ENCODE results near the gene THAP4.

The THAP4 gene

GRCh38 chr2:241613017-241613780 lies 23.8 kb downstream of the THAP4 start:
- Histone ChIP-seq H3K27me3 (replicated peaks; ENCODE audit: insufficient read depth, low read length) (no peaks in the 10 kb centered on the region), H3K4me2 (ENCODE audit: low read depth, low read length) (no peak overlapping the region), H3K4me1 (ENCODE audit: low read length) (no peaks in the 10 kb centered on the region), H3K4me3 (ENCODE audit: low read length) (no peak overlapping the region), H3F3A (ENCODE audit: insufficient read depth, low read length) (no peaks in the 10 kb centered on the region), H2AFZ (ENCODE audit: low read length) (no peak overlapping the region), H3K9me2 (replicated peaks; ENCODE audit: insufficient read depth, low read length) (no peaks in the 10 kb centered on the region), H3K9me3 (replicated peaks; ENCODE audit: insufficient read depth, low read length) (no peaks in the 10 kb centered on the region), H3K79me2 (ENCODE audit: low read length) (peaks cover 33% of the 10 kb centered on the region), H3K36me3 (replicated peaks; ENCODE audit: insufficient read depth, low read length) (no peaks in the 10 kb centered on the region), H4K20me1 (ENCODE audit: insufficient read depth, low read length) (no peaks in the 10 kb centered on the region), H3K27ac (ENCODE audit: low read length) (no peak overlapping the region), H3K9ac (ENCODE audit: low read length) (no peak overlapping the region)
- no peak for DNase-seq
- TF ChIP-seq CTCF (IDR thresholded peaks at IDR 0.05; ENCODE audit: low read length), result no peak

- H3K4me3 ChIP-seq (ENCODE audit: low read length), result no peak overlapping the region
- no peaks in the 10 kb centered on the region for H3K9me2 ChIP-seq (replicated peaks; ENCODE audit: insufficient read depth, low read length)
- TF ChIP-seq EZH2 (optimal IDR thresholded peaks at IDR 0.05; ENCODE audit: low read depth, low read length) (no peak), CTCF (IDR thresholded peaks at IDR 0.05; ENCODE audit: low read length) (no peak), EZH2phosphoT487 (IDR thresholded peaks at IDR 0.05; ENCODE audit: low read length) (no peak)
- H4K20me1 ChIP-seq (ENCODE audit: insufficient read depth, low read length), result no peaks in the 10 kb centered on the region
- no peak overlapping the region for H3K9ac ChIP-seq (ENCODE audit: low read length)
- no peak for DNase-seq
- H3F3A ChIP-seq (ENCODE audit: insufficient read depth, low read length), result no peaks in the 10 kb centered on the region
- no peaks in the 10 kb centered on the region for H3K36me3 ChIP-seq (replicated peaks; ENCODE audit: insufficient read depth, low read length)
- no peak overlapping the region for H3K27ac ChIP-seq (ENCODE audit: low read length)
- H3K4me1 ChIP-seq (ENCODE audit: low read length), result no peaks in the 10 kb centered on the region
- H3K9me3 ChIP-seq (replicated peaks; ENCODE audit: insufficient read depth, low read length), result no peaks in the 10 kb centered on the region
- H3K27me3 ChIP-seq (replicated peaks; ENCODE audit: insufficient read depth, low read length), result no peaks in the 10 kb centered on the region
- H3K79me2 ChIP-seq (ENCODE audit: low read length), result peaks cover 33% of the 10 kb centered on the region
- H2AFZ ChIP-seq (ENCODE audit: low read length), result no peak overlapping the region
- H3K4me2 ChIP-seq (ENCODE audit: low read depth, low read length), result no peak overlapping the region
Observed at GRCh38 chr2:241612156-241613016, 24.6 kb downstream of the THAP4 start.

- H3K9ac ChIP-seq (ENCODE audit: low read length), result no peak overlapping the region
- H3K9me2 ChIP-seq (replicated peaks; ENCODE audit: insufficient read depth, low read length), result no peaks in the 10 kb centered on the region
- no peak overlapping the region for H3K4me3 ChIP-seq (ENCODE audit: low read length)
- H4K20me1 ChIP-seq (ENCODE audit: insufficient read depth, low read length), result no peaks in the 10 kb centered on the region
- peaks cover 24% of the 10 kb centered on the region for H3K79me2 ChIP-seq (ENCODE audit: low read length)
- H3K4me2 ChIP-seq (ENCODE audit: low read depth, low read length), result no peak overlapping the region
- no peaks in the 10 kb centered on the region for H3K9me3 ChIP-seq (replicated peaks; ENCODE audit: insufficient read depth, low read length)
- DNase-seq, result no peak
- no peak for TF ChIP-seq EZH2 (optimal IDR thresholded peaks at IDR 0.05; ENCODE audit: low read depth, low read length)
- TF ChIP-seq EZH2phosphoT487 (IDR thresholded peaks at IDR 0.05; ENCODE audit: low read length), result no peak
- TF ChIP-seq CTCF (IDR thresholded peaks at IDR 0.05; ENCODE audit: low read length), result no peak
- H2AFZ ChIP-seq (ENCODE audit: low read length), result no peak overlapping the region
- no peaks in the 10 kb centered on the region for H3K4me1 ChIP-seq (ENCODE audit: low read length)
- no peaks in the 10 kb centered on the region for H3K27me3 ChIP-seq (replicated peaks; ENCODE audit: insufficient read depth, low read length)
- H3F3A ChIP-seq (ENCODE audit: insufficient read depth, low read length), result no peaks in the 10 kb centered on the region
- no peak overlapping the region for H3K27ac ChIP-seq (ENCODE audit: low read length)
- H3K36me3 ChIP-seq (replicated peaks; ENCODE audit: insufficient read depth, low read length), result no peaks in the 10 kb centered on the region
Observed at GRCh38 chr2:241611062-241611461, 25.9 kb downstream of the THAP4 start.

Measured in MM.1S (cell line).